Measurements from ENCODE around the gene AGTPBP1.

DNA sequence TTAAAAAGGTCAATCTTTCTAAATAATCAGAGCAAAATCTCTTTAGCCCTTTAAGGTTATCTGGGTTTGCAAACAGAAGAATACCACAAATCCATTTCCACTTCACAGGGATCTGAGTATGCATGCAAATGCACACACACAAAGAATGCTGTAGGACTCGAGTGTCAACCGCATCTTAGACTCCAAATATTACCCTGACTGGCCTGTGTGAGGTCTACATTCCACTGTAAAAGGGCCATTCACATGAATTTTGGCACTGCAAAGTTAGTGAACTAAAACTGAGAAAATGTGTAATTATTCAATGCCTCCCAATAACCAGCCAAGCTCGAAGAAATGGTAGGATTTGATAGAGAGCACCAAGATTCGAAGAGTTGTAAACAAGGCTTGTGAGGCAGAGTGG lies 199.9 kb downstream of the AGTPBP1 start:
- TF ChIP-seq POLR2AphosphoS5 (IDR thresholded peaks at IDR 0.05; ENCODE audit: low read depth) (no peak), CTCF (IDR thresholded peaks at IDR 0.05; ENCODE audit: insufficient read depth, low read length) (no peak), REST (IDR thresholded peaks at IDR 0.05; ENCODE audit: insufficient replicate concordance, low read depth) (no peak), GABPA (IDR thresholded peaks at IDR 0.05; ENCODE audit: low read depth) (no peak)

Measured in HL-60 (cell line).